Medulla oblongata (tissue), 1 donor: ENCODE data around the gene SRSF10.
"Not testable (repeated sequence)": the region's sequence is repeated elsewhere in the genome, so short reads cannot be mapped to it uniquely, and the experiment has no call there.

Experiments
- DNase-seq: peaks from one replicate; pipeline ENCODE4 v3.0.0-alpha.2; 2015; ENCODE audit errors: extremely low spot score

The SRSF10 gene

DNA sequence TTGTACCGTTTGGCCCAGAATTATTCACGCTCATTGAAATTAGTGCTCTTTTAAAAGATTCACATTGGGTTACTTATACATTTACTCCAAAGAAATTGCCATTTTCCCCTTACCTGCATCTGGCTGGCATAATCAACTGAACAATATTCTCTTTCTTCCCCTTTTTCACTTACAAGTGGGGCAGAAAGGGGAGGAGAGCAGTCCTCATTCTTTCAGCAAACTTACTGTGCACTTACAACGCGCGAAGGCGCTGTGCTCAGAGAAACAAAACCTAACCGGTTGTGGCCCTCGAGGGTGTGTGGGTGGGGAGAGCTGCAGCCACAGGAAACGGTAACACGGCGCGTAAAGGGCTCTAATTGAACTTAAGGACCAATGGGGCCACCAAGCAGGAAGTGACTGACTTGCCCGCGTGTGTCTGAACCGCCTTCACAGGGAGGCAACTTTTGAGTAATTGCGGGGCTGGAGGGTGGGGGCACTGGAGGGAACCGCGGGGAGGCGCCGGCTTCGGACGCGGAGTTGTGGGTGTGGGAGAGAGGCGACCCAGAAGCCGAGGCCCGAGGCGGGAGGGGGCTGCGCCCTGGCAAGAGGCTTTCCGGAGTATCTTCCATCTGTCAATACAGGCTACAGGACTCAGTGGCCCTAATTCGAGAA lies 21.2 kb downstream of the SRSF10 start:
- peak; percentile 85 for DNase-seq

DNA sequence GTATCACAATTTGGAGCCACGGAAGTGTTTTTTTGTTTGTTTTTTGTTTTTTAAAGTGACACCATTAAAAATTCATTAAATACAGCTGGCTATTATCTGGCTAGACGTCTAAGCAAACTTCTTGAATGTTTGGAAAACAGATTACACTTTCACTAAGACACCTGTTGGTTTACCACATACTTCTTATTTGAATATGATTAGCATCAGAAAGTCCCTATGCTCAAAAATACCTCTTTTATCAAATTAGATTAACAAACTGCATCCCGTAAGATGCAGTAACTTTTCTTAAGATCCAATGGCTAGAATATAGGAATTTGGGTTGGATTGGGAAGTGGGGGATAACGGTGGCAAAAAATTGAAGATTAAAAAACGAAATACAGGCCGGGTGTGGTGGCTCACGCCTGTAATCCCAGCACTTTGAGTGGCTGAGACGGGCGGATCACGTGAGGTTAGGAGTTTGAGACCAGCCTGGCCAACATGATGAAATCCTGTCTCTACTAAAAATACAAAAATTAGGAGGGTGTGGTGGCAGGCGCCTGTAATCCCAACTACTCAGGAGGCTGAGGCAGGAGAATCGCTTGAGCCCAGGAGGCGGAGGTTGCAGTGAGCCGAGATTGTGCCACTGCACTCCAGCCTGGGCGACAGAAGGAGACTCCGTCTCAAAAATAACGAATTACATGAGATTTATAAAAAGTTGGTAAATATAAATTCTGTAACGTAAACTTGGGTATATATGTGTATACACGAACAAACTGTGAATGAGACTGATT lies 21.9 kb downstream of the SRSF10 start:
- DNase-seq, result not testable (repeated sequence)

DNA sequence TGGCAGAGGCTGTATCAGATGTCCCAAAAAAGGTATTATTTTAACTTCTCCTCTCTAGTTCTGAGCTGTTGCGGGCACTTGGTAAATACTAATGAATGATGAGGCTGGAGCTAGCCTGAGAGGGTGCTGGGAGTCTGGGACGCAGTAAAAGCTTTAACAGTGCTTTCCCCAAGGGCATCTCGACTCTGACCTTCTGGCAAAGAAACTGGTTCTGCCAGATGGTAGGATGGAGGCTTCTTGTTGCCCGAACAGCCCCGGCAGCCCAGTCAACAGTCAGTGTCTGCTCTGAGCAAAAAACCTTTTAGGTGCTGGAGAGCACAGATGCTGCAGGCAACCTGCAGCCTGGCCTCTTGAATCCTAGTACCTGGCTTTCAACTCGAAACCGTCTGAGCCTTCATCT lies 23.0 kb downstream of the SRSF10 start:
- DNase-seq, result no peak

DNA sequence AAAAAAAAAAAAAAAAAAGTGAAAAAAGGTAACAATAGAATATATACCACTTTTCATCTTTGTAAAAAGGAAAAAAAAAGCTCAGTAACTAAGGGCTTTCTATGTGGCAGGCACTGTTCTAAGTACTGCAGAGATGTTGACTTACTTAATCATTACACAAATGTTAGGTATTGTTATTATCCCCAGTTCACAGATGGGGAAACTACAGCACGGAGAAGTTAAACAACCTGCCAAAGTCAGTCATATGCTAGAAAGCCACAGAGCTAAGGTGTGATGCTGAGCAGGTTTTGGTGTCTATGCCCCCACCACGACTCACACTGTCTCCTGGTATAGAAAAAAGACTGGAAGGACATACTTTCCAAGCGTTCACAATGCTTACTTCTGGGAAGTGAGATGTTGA lies 27.1 kb downstream of the SRSF10 start:
- DNase-seq, result no peak

DNA sequence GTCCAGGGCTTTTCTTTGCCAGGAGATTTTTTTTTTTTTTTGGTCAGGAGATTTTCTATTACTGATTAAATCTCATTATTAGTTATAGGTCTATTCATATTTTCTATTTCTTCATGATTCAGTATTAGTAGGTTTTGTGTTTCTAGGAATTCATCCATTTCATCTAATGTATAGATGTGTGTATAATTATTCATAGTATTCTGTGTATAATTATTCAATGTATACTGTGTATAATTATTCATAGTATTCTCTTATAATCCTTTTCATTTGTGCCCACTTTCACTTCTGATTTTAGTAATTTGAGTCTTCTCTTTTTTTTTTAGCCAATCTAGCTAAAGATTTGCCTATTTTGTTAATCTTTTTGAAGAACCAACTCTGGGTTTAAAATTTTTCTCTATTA lies 32.8 kb downstream of the SRSF10 start:
- no peak for DNase-seq

DNA sequence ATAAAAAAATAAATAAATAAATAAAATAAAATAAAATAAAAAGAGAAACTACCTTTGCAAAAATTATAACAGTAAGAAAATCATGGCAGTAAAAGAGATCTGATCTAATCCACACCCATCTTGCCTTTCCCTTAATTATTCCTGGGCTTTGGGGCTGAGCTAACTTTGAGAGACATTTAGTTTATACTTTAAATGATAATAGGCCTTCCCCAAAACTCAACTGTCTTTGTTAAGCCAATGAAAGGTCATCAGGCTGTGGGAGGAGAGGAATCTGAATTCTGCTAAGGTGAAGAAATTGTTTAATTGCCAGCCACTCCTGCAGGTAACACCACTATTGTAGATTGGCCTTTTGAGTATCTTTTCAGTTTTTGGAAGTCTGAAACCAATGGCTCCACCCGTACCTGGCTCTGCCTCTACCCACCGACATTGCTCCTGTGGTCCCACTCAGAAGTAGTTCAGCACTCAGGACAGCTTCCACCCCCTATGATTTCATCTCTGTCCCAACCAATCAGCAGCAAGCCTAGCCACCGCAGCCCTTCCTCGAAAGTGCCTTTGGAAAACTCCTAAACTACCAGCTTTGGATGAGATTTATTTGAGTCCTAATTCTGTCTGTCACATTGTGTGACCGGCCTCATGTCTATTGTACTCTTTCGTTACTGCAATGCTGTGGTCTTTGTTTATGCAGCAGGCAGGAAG lies 43.5 kb downstream of the SRSF10 start:
- DNase-seq, result no peak

DNA sequence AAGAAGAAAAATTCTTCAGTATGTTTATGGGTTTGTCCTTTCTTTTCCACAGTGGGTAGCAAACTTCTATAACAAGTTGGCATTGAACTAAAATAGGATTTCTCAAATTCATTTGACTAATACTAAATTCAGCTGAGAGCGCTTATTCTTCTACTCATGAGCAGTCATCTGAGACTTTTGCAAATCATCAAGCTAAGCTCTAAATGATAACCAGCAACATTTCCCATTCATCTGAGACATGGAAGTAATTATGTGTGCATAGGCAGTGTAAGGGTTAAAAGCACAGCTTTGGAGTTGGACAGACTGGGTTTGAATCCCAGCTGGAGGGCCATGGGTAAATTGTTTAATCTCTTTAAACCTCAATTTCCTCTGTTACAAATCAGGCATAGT lies 48.6 kb downstream of the SRSF10 start:
- no peak for DNase-seq

DNA sequence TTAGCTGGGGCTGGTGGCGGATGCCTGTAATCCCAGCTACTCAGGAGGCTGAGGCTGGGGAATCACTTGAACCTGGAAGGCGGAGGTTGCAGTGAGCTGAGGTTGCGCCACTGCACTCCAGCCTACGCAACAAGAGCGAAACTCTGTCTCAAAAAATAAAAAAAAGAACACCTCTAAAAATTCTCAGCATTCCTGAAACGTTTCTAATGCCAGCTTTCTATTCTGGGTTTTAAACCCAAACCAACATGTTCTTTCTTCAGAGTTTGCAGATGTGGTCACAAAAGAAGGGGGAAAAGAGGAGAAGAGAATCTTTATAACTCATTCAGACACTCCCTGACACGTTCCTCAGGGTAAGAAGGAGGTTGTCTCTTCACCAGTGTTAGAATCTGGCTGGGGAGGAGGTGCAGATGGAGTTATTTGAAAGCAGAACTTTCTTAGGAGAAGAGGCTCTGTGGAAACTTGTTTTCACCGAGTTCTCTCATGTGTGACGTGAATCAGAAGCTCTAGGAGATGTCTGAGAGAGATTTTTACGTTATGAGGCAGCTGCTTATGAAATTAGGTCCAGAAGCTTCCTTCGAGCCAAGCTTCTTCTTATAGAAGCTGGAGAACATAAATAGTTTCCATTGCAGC lies 49.2 kb downstream of the SRSF10 start:
- DNase-seq, result no peak

DNA sequence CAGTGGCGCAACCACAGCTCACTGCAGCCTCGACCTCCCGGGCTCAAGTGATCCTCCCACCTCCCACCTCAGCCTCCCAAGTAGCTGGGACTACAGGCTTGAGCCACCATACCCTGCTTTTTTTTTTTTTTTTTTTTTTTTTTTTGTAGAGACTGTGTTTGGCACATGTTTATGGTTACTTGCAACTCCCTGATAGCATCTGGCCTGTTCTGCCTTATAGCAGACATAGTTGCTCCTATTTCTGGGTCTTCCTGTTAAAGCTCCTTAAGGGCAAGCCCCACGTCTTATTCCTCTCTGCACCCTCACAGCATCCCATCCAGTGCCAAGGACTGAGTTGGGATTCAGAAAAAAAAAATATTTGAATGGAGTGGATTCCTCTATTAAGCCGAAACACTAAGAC lies 49.9 kb downstream of the SRSF10 start:
- DNase-seq, result no peak

DNA sequence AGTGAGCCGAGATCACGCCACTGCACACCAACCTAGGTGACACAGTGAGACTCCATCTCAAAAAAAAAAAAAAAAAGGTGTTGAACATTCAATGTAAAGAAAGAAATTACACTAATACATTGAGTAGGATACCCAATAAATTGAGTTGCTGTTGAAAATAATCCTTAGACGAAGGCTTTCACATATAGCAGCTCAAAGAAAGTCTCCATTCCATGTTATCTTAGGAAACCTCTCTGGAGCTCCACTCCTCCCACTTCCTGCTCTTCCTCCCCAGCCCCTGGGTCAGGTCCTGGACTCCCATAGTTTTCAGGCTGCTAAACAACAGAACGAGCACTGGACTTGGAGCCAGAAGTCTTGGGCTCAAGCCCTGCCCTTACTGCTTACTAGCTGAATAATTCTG lies 51.3 kb downstream of the SRSF10 start:
- DNase-seq, result no peak

DNA sequence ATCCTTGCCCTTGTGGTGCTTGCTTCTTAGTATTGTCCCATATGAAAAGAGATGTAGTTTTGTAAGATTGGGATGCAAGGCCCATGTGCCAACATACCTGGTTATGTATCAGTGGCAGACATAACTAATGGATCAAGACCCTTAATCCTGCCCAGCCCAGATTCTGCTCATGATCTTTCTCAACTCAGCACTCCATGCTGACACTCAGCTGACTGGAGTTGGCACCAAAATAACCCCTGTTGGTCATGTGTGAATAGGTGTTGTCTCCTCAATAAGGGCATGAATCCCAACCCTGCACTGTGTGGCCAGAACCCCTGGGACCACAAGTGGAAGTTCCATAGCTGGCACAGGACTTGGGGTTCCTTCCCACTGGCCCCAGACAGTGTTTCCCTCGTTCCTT lies 53.0 kb downstream of the SRSF10 start:
- DNase-seq, result no peak

DNA sequence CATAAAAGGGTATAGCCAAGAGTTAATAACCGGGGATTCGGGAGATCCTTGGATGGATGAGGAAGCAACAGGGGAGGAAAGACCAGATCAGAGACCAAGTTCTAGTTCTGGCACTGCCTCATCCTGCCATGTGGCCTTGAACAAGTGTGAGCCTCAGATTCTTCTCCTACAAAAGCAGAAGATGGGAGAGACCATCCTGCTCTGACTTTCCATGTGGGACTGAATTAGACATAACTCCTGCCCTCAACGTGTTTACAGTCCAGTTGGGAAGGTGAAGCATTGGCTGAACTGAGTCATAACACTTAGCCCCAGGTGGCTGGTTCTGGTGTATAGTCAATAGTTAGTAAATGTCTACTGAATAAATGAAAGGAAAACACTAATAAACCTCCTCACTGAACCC lies 54.8 kb downstream of the SRSF10 start:
- DNase-seq, result no peak

DNA sequence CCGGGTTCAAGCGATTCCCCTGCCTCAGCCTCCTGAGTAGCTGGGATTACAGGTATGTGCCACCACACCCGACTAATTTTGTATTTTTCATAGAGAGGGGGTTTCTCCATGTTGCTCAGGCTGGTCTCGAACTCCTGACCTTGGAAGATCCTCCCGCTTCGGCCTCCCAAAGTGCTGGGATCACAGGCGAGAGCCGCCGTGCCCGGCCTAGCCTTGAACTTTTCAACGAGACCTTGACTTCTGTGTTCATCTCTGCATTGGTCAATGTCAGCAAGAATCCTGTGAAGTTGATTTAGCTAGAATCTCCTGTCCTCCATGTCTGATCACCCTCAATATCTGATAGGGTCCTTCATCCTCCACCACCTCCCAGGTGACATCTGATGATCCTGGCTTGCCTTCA lies 55.5 kb downstream of the SRSF10 start:
- DNase-seq, result no peak

DNA sequence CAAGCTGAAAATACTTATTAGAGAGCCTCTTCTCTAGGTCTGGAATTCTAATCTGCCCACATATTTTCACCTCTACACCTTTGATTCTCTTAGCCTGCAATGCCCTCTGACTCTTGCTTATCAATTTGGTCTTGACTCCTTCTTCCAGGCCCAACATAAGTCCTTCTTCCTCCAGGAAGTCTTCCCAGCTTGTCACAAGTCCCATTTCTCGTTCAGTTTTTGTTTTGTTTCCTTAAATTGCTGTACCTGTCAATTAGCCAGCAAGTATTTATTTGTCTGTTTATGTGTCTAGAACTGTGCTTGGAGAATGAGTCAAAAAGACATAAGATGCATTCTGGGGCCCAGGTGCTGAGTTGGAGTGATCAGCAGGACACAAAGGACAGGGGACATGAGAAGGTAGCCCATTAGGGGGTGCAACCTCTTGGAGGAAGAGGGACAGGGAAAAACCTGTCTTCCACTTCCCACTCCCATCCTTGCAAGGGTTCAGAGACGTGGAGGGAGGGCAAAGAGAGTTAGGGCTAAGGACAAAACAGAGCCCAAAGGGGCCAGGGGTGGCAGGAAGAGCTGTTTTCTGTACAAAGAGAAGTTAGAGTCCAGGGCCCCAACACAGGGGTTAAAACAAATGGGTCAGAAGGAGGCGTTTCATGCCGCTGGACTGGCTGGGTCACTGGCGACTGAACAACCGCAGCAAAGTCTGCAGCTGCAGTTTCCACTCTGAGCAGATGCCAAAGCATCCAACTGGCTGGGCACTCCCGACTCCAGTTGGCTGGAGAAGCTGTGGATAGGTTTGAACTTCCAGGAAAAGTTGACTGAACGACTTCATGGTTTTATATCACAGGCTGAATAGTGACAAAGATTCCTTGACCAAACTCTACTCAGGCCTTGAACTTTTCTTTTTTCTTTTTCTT lies 56.3 kb downstream of the SRSF10 start:
- no peak for DNase-seq

DNA sequence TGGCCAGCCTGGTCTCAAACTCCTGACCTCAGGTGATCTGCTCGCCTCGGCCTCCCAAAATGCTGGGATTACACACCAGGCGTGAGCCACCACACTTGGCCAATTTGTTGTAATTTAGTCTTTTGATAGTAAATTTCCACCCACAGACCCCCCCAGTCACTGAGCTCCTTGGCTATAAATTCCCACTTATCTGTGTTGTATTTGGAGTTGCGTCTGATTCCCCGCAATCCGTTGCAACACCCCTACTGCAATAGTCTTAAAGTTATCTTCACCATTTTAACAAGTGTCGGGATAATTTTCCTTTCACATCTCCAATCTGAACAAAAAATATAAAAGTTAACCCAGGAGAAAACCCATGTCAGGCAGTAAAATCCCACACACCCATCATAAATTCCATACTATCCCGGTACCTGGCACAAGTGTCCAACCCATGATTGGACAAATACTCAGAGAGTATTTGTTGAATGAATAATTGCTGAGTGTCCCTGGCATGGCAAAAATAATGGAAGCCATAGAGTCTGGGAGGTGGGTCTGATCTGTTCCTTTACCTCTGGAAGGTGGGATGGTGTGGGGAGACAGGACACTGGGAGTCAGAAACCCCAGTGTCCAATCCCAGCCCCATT lies 57.7 kb downstream of the SRSF10 start:
- no peak for DNase-seq

DNA sequence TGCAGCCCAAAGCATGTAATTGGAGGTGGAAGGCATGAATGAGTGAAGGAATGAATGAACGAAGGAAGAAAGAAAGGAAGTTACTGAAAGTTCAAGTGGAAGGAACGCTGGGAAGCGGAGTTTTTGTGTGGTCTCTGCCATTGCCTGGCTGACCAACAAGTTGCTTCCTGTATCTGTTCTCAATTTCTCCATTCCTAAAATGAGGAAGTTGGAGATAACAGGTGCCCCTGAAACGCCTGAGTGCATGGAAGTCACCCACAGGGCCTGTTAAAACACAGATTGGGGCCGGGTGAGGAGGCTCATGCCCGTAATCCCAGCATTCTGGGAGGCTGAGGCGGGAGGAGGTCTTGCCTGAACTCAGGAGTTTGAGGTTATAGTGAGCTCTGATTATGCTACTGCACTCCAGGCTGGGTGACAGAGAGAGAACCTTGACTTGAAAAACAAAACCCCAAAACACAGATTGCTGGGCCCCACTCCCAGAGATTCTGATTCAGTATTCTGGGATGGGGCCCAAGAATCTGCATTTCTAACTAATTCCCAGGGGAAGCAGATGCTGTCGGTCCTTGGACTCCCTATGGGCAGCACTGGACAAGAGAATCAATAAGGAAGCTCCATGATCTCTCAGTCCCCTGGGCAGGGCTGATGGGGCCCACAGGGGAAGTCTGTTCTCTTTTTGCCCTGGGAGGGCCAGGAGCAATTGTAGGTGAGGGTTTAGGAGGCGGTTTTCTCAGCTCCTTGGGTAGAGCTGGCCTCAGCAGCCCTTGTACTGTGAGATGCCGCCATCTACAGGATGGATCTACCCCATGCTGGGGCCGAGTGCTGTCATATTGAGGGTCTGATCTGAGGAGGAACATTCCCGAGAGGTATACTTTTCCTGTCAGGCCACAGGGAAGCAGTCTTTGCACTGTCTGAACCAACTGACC lies 63.7 kb downstream of the SRSF10 start:
- peak; percentile 62 for DNase-seq

DNA sequence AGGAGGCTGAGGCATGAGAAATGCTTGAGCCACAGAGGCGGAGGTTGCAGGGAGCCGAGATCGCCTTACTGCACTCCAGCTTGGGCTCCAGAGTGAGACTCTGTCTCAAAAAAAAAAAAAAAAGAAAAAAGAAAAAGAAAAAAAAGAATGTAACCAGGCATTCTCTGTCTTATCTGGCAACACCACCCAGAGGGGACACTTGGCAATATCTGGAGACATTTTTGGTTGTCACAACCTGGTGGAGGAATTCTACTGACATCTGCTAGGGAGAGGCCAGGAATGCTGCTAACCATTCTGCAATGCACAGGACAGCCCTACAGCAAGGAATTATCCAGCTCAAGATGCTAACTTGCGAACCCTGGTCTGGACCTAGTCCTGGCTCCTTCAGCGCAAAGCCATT lies 64.7 kb downstream of the SRSF10 start:
- DNase-seq, result no peak

DNA sequence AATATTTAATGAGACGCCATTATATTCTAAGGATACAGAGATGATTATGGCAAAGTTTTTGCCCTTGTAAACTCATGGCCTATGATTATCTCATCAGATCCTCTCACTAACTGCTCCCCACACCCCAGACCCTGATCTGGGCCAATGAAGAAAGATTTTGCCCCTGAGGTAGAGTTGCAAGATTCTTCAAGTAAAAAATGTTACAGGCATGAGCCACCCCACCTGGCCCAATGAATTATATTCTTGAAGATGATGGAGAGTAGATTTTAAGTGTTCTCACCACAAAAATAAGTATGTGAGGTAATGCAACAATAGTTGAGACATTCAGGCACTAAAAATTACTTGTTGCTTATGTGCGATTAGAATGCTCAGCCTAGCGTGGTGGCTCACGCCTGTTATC lies 65.2 kb downstream of the SRSF10 start:
- no peak for DNase-seq
